Immature natural killer cell (primary cell): ENCODE measurements around the gene UBQLN2. TPM values are rescaled to one million over a fixed set of nuclear protein-coding genes. Genes with fewer than 3 reads are reported as not detected.
A peak's percentile ranks its signal among the peaks of the same experiment; 100 is the strongest.
"Not testable (repeated sequence)": the region's sequence is repeated elsewhere in the genome, so short reads cannot be mapped to it uniquely, and the experiment has no call there.

Experiments
- DNase-seq, 3 donors: peaks; one replicate each; pipeline ENCODE4 v3.0.0; 2022; ENCODE audit warnings: mixed read lengths in 1 of 3
- H3K27ac Mint-ChIP-seq, 6 donors: one replicate each; pipeline ENCODE4 v1.8.0; 2020; ENCODE audit warnings: mixed read lengths in 6 of 6, mild to moderate bottlenecking in 5 of 6, inconsistent platforms in 4 of 6, moderate library complexity in 3 of 6
- H3K27me3 Mint-ChIP-seq, 3 donors: one replicate each; pipeline ENCODE4 v1.8.0; 2020 to 2021; ENCODE audit warnings: low read depth in 3 of 3, mild to moderate bottlenecking in 3 of 3, mixed read lengths in 3 of 3, moderate library complexity in 3 of 3, inconsistent platforms in 1 of 3
- H3K36me3 Mint-ChIP-seq, 3 donors: one replicate each; pipeline ENCODE4 v1.8.0; 2020; ENCODE audit warnings: mixed read lengths in 3 of 3, inconsistent platforms in 2 of 3, mild to moderate bottlenecking in 2 of 3
- H3K4me1 Mint-ChIP-seq, 2 donors: one replicate each; pipeline ENCODE4 v1.8.0; 2020; ENCODE audit warnings: inconsistent platforms in 2 of 2, mild to moderate bottlenecking in 2 of 2, mixed read lengths in 2 of 2, moderate library complexity in 1 of 2
- H3K4me3 Mint-ChIP-seq, 5 donors: one replicate each; pipeline ENCODE4 v1.8.0; 2020; ENCODE audit warnings: mild to moderate bottlenecking in 5 of 5, mixed read lengths in 5 of 5, inconsistent platforms in 3 of 5, moderate library complexity in 3 of 5
- H3K9me3 Mint-ChIP-seq, 6 donors: one replicate each; pipeline ENCODE4 v1.8.0; 2020; ENCODE audit warnings: mild to moderate bottlenecking in 6 of 6, mixed read lengths in 6 of 6, inconsistent platforms in 4 of 6, moderate library complexity in 3 of 6
- polyA plus RNA-seq, 3 donors: library from polyadenylated mRNA; unstranded; fragments of 300-500 nt; fragmentation: Illumina TruSeq; gene quantifications; one replicate each; pipeline ENCODE4 v1.2.3, GENCODE V29; 2021

UBQLN2 gene
- polyA plus RNA-seq, 3 donors from 2014 or later: 23.5 to 47.0 (median 26.1) TPM

- Mint-ChIP-seq H3K4me3 (no peak overlapping the region), H3K4me1 (peaks cover 18 to 55% of the 10 kb centered on the region in 2 donors), H3K9me3 (peaks cover 0 to 3% (median 0%) of the 10 kb centered on the region in 6 donors), H3K36me3 (peaks cover 3 to 28% (median 18%) of the 10 kb centered on the region in 3 donors), H3K27ac (peak overlapping the region in 1 of 6 donors; percentile 33), H3K27me3 (peaks cover 2 to 9% (median 5%) of the 10 kb centered on the region in 3 donors)
- no peak for DNase-seq
Observed at GRCh38 chrX:56576721-56577120, 13.3 kb downstream of the UBQLN2 start.

- Mint-ChIP-seq H3K27me3 (peaks cover 0 to 7% (median 1%) of the 10 kb centered on the region in 3 donors), H3K4me3 (no peak overlapping the region), H3K9me3 (no peaks in the 10 kb centered on the region), H3K4me1 (peaks cover 11 to 28% of the 10 kb centered on the region in 2 donors), H3K36me3 (peaks cover 0 to 4% (median 3%) of the 10 kb centered on the region in 3 donors), H3K27ac (peak overlapping the region in 3 of 6 donors; percentile 19 to 70 (median 53))
- DNase-seq: no peak
Observed at GRCh38 chrX:56588397-56589188, 25.2 kb downstream of the UBQLN2 start.

GRCh38 chrX:56591830-56592229 lies 28.4 kb downstream of the UBQLN2 start:
- H3K4me1 Mint-ChIP-seq: peaks cover 24 to 34% of the 10 kb centered on the region in 2 donors
- not testable (repeated sequence) for H3K4me3 Mint-ChIP-seq, H3K27me3 Mint-ChIP-seq, H3K27ac Mint-ChIP-seq, H3K36me3 Mint-ChIP-seq, DNase-seq, H3K9me3 Mint-ChIP-seq

- no peak for DNase-seq
- Mint-ChIP-seq H3K4me1 (peaks cover 11 to 16% of the 10 kb centered on the region in 2 donors), H3K4me3 (no peak overlapping the region), H3K36me3 (peaks cover 0 to 16% (median 0%) of the 10 kb centered on the region in 3 donors), H3K27me3 (peaks cover 0 to 3% (median 0%) of the 10 kb centered on the region in 3 donors), H3K27ac (no peak overlapping the region), H3K9me3 (peaks cover 0 to 4% (median under 1%) of the 10 kb centered on the region in 6 donors)
Observed at GRCh38 chrX:56600141-56600540, 36.7 kb downstream of the UBQLN2 start.

- H3K9me3 Mint-ChIP-seq: peaks cover 0 to 6% (median 2%) of the 10 kb centered on the region in 6 donors
Observed at GRCh38 chrX:56600987-56601386, 37.6 kb downstream of the UBQLN2 start.

GRCh38 chrX:56615282-56615681 lies 51.9 kb downstream of the UBQLN2 start:
- Mint-ChIP-seq H3K36me3 (peaks cover 0 to 4% (median 0%) of the 10 kb centered on the region in 3 donors), H3K4me1 (no peaks in the 10 kb centered on the region), H3K9me3 (peaks cover 0 to 3% (median 0%) of the 10 kb centered on the region in 6 donors), H3K27me3 (peaks cover 0 to 4% (median 2%) of the 10 kb centered on the region in 3 donors), H3K27ac (no peak overlapping the region), H3K4me3 (no peak overlapping the region)
- no peak for DNase-seq

More at GRCh38 chrX:56600987-56601386, 37.6 kb downstream of the UBQLN2 start:
- Mint-ChIP-seq H3K4me3 (no peak overlapping the region), H3K36me3 (peaks cover 0 to 14% (median 0%) of the 10 kb centered on the region in 3 donors), H3K27ac (no peak overlapping the region), H3K4me1 (peaks cover 3 to 8% of the 10 kb centered on the region in 2 donors), H3K27me3 (peaks cover 0 to 3% (median 0%) of the 10 kb centered on the region in 3 donors)
- DNase-seq: no peak

Other genes starting within 250 kb of the UBQLN2 start
- 10 to 100 TPM; 45.8 to 49.8 (median 47.4) TPM for gene NBDY, start 165.6 kb downstream of the UBQLN2 start, polyA plus RNA-seq